Measurements from ENCODE around the gene TAPBP. TPM values are rescaled to one million over a fixed set of nuclear protein-coding genes. Genes with fewer than 3 reads are reported as not detected.

TAPBP gene
- polyA plus RNA-seq, 2 of the 4 experiments (the other 2 are of a cell fraction), result 16.8 to 37.5 TPM

DNA sequence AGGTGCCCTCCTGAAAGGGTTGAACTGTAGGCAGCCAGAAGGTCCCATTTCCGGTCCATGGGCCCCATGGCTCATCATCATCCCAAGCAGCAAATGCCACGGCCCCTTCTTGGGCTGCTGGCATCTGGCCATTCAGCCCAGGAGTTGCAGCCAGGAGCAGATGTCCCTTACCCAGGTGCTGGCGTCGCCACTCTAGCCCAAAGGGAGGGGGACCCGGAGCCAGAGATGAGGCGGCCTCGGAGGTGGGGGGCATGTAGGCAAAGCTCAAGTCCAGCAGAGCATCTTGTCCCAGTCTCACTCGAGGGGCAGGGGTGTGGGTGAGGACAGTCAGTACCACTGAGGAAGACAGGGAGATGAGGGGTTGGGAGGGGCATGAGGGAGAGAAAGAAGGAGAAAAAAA is 8.8 kb downstream of the TAPBP start:
- DNase-seq (ENCODE audit: low read depth in 1 of 2, low spot score in 1 of 2), result no peak
- ChIA-PET CTCF (interaction anchor here (1.4 kb wide), 1 partner anchor 121 kb away, joined by 3 read pairs; no protein-coding TSS in a partner anchor), POLR2A (no interaction called here)
- no peak overlapping the region for H3K4me3 ChIP-seq
- FAIRE-seq, result no peak
- no peak for TF ChIP-seq CHD4 (IDR thresholded peaks at IDR 0.05; ENCODE audit: borderline replicate concordance)
- TF ChIP-seq MYC (IDR thresholded peaks at IDR 0.05; ENCODE audit: borderline replicate concordance, low read length), result no peak
- no peak for TF ChIP-seq HOXA7 (CRISPR knock-in tag; IDR thresholded peaks at IDR 0.05)
- no peak for TF ChIP-seq EHF (CRISPR knock-in tag; IDR thresholded peaks at IDR 0.05)
- TF ChIP-seq KDM1A (IDR thresholded peaks at IDR 0.05; ENCODE audit: low read depth), result no peak
- TF ChIP-seq, protein P1, sequence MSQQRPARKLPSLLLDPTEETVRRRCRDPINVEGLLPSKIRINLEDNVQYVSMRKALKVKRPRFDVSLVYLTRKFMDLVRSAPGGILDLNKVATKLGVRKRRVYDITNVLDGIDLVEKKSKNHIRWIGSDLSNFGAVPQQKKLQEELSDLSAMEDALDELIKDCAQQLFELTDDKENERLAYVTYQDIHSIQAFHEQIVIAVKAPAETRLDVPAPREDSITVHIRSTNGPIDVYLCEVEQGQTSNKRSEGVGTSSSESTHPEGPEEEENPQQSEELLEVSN (IDR thresholded peaks at IDR 0.05; ENCODE audit: borderline replicate concordance, low read depth), result no peak
- TF ChIP-seq MAZ (IDR thresholded peaks at IDR 0.05; ENCODE audit: borderline replicate concordance, low read depth, low read length), result no peak
- no peak for TF ChIP-seq FOXS1 (CRISPR knock-in tag; IDR thresholded peaks at IDR 0.05)
- no peak for TF ChIP-seq CHD2 (IDR thresholded peaks at IDR 0.05; ENCODE audit: low read length, partially characterized antibody)
- TF ChIP-seq ELK1 (IDR thresholded peaks at IDR 0.05; ENCODE audit: low read depth, low read length), result no peak
- TF ChIP-seq CTCF (IDR thresholded peaks at IDR 0.05), result no peak
- no peak for TF ChIP-seq ZFP36 (IDR thresholded peaks at IDR 0.05; ENCODE audit: borderline replicate concordance, partially characterized antibody)
- no peak for TF ChIP-seq JUNB (IDR thresholded peaks at IDR 0.05)
- no peak for TF ChIP-seq NR3C1 (IDR thresholded peaks at IDR 0.05)
- TF ChIP-seq ZNF302 (CRISPR knock-in tag; IDR thresholded peaks at IDR 0.05), result no peak
- no peak for TF ChIP-seq BCL3 (IDR thresholded peaks at IDR 0.05)
- TF ChIP-seq RARB (CRISPR knock-in tag; IDR thresholded peaks at IDR 0.05), result no peak
- TF ChIP-seq ESRRA (IDR thresholded peaks at IDR 0.05; ENCODE audit: borderline replicate concordance, low read length), result no peak
- no peak for TF ChIP-seq GATA3 (IDR thresholded peaks at IDR 0.05; ENCODE audit: borderline replicate concordance)
- H3K4me2 ChIP-seq, result no peak overlapping the region
- 90% methylated on average over 5 of the region's 8 CpGs for WGBS (ENCODE audit: missing lambda C conversion rate)
- no peaks in the 10 kb centered on the region for H3K9me3 ChIP-seq
- no peak for ATAC-seq
- no peaks in the 10 kb centered on the region for H3K4me1 ChIP-seq
- no peak overlapping the region for H3K27ac ChIP-seq

DNA sequence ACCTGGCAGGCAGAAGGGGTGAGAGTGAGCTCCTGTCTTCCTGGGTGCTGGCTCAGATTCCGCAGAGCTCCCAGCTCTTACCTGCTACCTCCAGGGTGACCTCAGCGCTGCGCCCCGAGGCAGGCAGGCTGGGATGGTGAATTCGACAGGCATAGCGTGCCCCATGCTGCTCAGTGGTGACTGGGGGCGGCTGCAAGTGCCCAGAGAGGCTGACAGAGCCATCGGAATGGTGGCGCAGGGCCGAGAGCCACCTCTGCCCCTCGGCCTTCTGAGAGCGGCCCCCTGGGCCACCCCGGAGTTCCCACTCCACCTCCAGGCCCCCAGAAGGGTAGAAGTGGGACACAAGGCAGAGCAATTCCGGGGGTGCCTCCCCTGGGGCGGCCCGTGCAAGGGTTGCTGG is 9.7 kb downstream of the TAPBP start:
- POLR2A ChIA-PET, result no interaction called here

More for the DNA sequence above, 9.7 kb downstream of the TAPBP start:
- H3K4me3 ChIP-seq, result no peak overlapping the region
- no peak for FAIRE-seq
- ATAC-seq, result no peak
- WGBS (ENCODE audit: missing lambda C conversion rate), result 93% methylated on average over 6 of the region's 16 CpGs
- H3K4me2 ChIP-seq, result no peak overlapping the region
- no peaks in the 10 kb centered on the region for H3K4me1 ChIP-seq
- no peak for DNase-seq (ENCODE audit: low read depth in 1 of 2, low spot score in 1 of 2)
- CTCF ChIA-PET, result no interaction called here
- no peaks in the 10 kb centered on the region for H3K9me3 ChIP-seq
- no peak overlapping the region for H3K27ac ChIP-seq
- TF ChIP-seq PHF8 (IDR thresholded peaks at IDR 0.05; ENCODE audit: borderline replicate concordance, low read depth) (no peak), CBX8 (IDR thresholded peaks at IDR 0.05) (no peak), FOXS1 (CRISPR knock-in tag; IDR thresholded peaks at IDR 0.05) (no peak), CHD4 (IDR thresholded peaks at IDR 0.05; ENCODE audit: borderline replicate concordance) (no peak), PBX3 (IDR thresholded peaks at IDR 0.05) (no peak)
